Cardiac fibroblast (primary cell): ENCODE data around the gene RBP2.

Experiments
- DNase-seq, 2 donors: peaks; one replicate each; pipeline versions ENCODE4 v3.0.0 to v3.0.0-alpha.2; 2010; ENCODE audit warnings: low read depth in 2 of 2
- H3K4me3 ChIP-seq, 2 donors: replicated peaks in 1 of 2; 1 replicate in 1 of 2; 2 replicates in 1 of 2; pipeline ENCODE4 v1.5.1; 2011; ENCODE audit warnings: low read depth in 2 of 2, low read length in 2 of 2, mild to moderate bottlenecking in 2 of 2, moderate library complexity in 1 of 2
- CTCF ChIP-seq: IDR thresholded peaks from one replicate; pipeline ENCODE4 v1.5.1; 2011; ENCODE audit warnings: low read depth, mild to moderate bottlenecking, low read length, inconsistent platforms

RBP2 gene

GRCh38 chr3:139519998-139520737 lies 43.9 kb upstream of the RBP2 start:
- peak; percentile 13 for TF ChIP-seq CTCF
- H3K4me3 ChIP-seq, result no peak overlapping the region
- DNase-seq, result peak; percentile 13 to 56

- no peak overlapping the region for H3K4me3 ChIP-seq
- no peak for DNase-seq
- TF ChIP-seq CTCF, result no peak
These were observed 42.9 kb upstream of the RBP2 start for GRCh38 chr3:139518926-139519842.

- no peak for TF ChIP-seq CTCF
- H3K4me3 ChIP-seq, result no peak overlapping the region
- no peak for DNase-seq
These were observed 42.0 kb upstream of the RBP2 start for GRCh38 chr3:139518306-139518705.

GRCh38 chr3:139517321-139518065 lies 41.2 kb upstream of the RBP2 start:
- no peak for DNase-seq
- no peak overlapping the region for H3K4me3 ChIP-seq
- TF ChIP-seq CTCF, result no peak

- DNase-seq, result no peak
- no peak overlapping the region for H3K4me3 ChIP-seq
- no peak for TF ChIP-seq CTCF
These were observed 38.4 kb upstream of the RBP2 start for GRCh38 chr3:139514741-139515140.

GRCh38 chr3:139509631-139510030 lies 33.3 kb upstream of the RBP2 start:
- no peak for DNase-seq
- no peak for TF ChIP-seq CTCF

More at GRCh38 chr3:139509631-139510030, 33.3 kb upstream of the RBP2 start:
- no peak overlapping the region for H3K4me3 ChIP-seq
